Mesenchymal stem cell (in vitro differentiated cells and primary cell): Measurements from ENCODE around the gene TMEM186.
"Not testable (repeated sequence)": the region's sequence is repeated elsewhere in the genome, so short reads cannot be mapped to it uniquely, and the experiment has no call there.

Experiments used
- DNase-seq: peaks from one replicate; pipeline ENCODE4 v3.0.0-alpha.2; 2013
- H2AFZ ChIP-seq: one replicate; pipeline ENCODE4 v1.6.1; 2013; ENCODE audit warnings: low read depth, mild to moderate bottlenecking, control low read depth, inconsistent platforms, low read length, moderate library complexity
- H2AK5ac ChIP-seq: 2 replicates; pipeline ENCODE4 v1.6.1; 2013; ENCODE audit warnings: low read length, moderate library complexity, mild to moderate bottlenecking, inconsistent platforms; ENCODE audit not compliant: severe bottlenecking
- H2BK120ac ChIP-seq: one replicate; pipeline ENCODE4 v1.6.1; 2013; ENCODE audit warnings: low read depth, mild to moderate bottlenecking, inconsistent platforms, low read length, moderate library complexity
- H2BK12ac ChIP-seq, 2 experiments: one replicate each; pipeline ENCODE4 v1.6.1; 2013; ENCODE audit warnings: inconsistent platforms in 2 of 2, low read length in 2 of 2, mild to moderate bottlenecking in 2 of 2, moderate library complexity in 2 of 2, control low read depth in 1 of 2
- H2BK15ac ChIP-seq: one replicate; pipeline ENCODE4 v1.6.1; 2013; ENCODE audit warnings: mild to moderate bottlenecking, low read depth, inconsistent platforms; ENCODE audit not compliant: poor library complexity, severe bottlenecking
- H2BK5ac ChIP-seq: 2 replicates; pipeline ENCODE4 v1.6.1; 2013; ENCODE audit warnings: low read depth, mild to moderate bottlenecking, low read length, control low read depth, inconsistent platforms; ENCODE audit not compliant: poor library complexity, severe bottlenecking
- H3K14ac ChIP-seq, 2 experiments: one replicate each; pipeline ENCODE4 v1.6.1; 2013; ENCODE audit warnings: inconsistent platforms in 2 of 2, low read length in 2 of 2, control low read depth in 1 of 2, mild to moderate bottlenecking in 1 of 2, moderate library complexity in 1 of 2
- H3K18ac ChIP-seq, 2 experiments: one replicate each; pipeline ENCODE4 v1.6.1; 2013; ENCODE audit warnings: inconsistent platforms in 2 of 2, low read length in 2 of 2, control low read depth in 1 of 2, low read depth in 1 of 2, mild to moderate bottlenecking in 1 of 2
- H3K23ac ChIP-seq, 2 experiments: one replicate each; pipeline ENCODE4 v1.6.1; 2013; ENCODE audit warnings: inconsistent platforms in 2 of 2, low read length in 2 of 2, mild to moderate bottlenecking in 2 of 2, moderate library complexity in 2 of 2, control low read depth in 1 of 2
- H3K27ac ChIP-seq: 2 replicates; pipeline ENCODE4 v1.5.1; 2013; ENCODE audit warnings: mild to moderate bottlenecking, moderate library complexity, low read length, control low read depth, inconsistent platforms; ENCODE audit not compliant: poor library complexity, severe bottlenecking
- H3K27me3 ChIP-seq, 2 experiments: 2 replicates each; pipeline versions ENCODE4 v1.6.1 to v1.7.0; 2013; ENCODE audit warnings: low read length in 2 of 2, mild to moderate bottlenecking in 2 of 2, moderate library complexity in 2 of 2, control low read depth in 1 of 2, inconsistent platforms in 1 of 2; ENCODE audit not compliant: control insufficient read depth in 1 of 2, insufficient read depth in 1 of 2
- H3K36me3 ChIP-seq, 2 experiments: 2 replicates each; pipeline versions ENCODE4 v1.6.1 to v1.7.0; 2013; ENCODE audit warnings: low read length in 2 of 2, control low read depth in 1 of 2, inconsistent platforms in 1 of 2, low read depth in 1 of 2, mild to moderate bottlenecking in 1 of 2; ENCODE audit not compliant: insufficient read depth in 2 of 2, control insufficient read depth in 1 of 2
- H3K4ac ChIP-seq, 2 experiments: one replicate each; pipeline ENCODE4 v1.6.1; 2013; ENCODE audit warnings: inconsistent platforms in 2 of 2, low read length in 2 of 2, mild to moderate bottlenecking in 2 of 2, moderate library complexity in 2 of 2, control low read depth in 1 of 2, low read depth in 1 of 2
- H3K4me1 ChIP-seq: 2 replicates; pipeline ENCODE4 v1.6.1; 2013; ENCODE audit warnings: low read depth, low read length, control low read depth; ENCODE audit not compliant: control insufficient read depth, insufficient read depth
- H3K4me2 ChIP-seq: 2 replicates; pipeline ENCODE4 v1.6.1; 2013; ENCODE audit warnings: low read length, mild to moderate bottlenecking, inconsistent platforms; ENCODE audit not compliant: poor library complexity, severe bottlenecking
- H3K4me3 ChIP-seq, 2 experiments: 2 replicates each; pipeline versions ENCODE4 v1.5.1 to v1.7.0; 2013; ENCODE audit warnings: low read length in 2 of 2, mild to moderate bottlenecking in 2 of 2, control low read depth in 1 of 2, low read depth in 1 of 2; ENCODE audit not compliant: insufficient read depth in 1 of 2
- H3K79me1 ChIP-seq: replicated peaks from 2 replicates; pipeline ENCODE4 v1.6.1; 2013; ENCODE audit warnings: mild to moderate bottlenecking, control low read depth, low read length, inconsistent platforms; ENCODE audit not compliant: poor library complexity, severe bottlenecking
- H3K9ac ChIP-seq: 2 replicates; pipeline ENCODE4 v1.7.0; 2013; ENCODE audit warnings: mild to moderate bottlenecking, low read length, moderate library complexity
- H3K9me3 ChIP-seq: 2 replicates; pipeline ENCODE4 v1.7.0; 2013; ENCODE audit warnings: mild to moderate bottlenecking, low read length; ENCODE audit not compliant: control insufficient read depth
- H4K8ac ChIP-seq: one replicate; pipeline ENCODE4 v1.6.1; 2013; ENCODE audit warnings: inconsistent platforms, mild to moderate bottlenecking, low read length, moderate library complexity
- H4K91ac ChIP-seq: one replicate; pipeline ENCODE4 v1.6.1; 2013; ENCODE audit warnings: mild to moderate bottlenecking, low read length, inconsistent platforms
- WGBS: methylation state at CpG from one replicate; pipeline ENCODE4 v1.1.7; 2013; ENCODE audit warnings: mixed read lengths; 5-methylcytosine and 5-hydroxymethylcytosine counted together

The TMEM186 gene

GRCh38 chr16:8843296-8843695, 45.9 kb upstream of the TMEM186 start:
- not testable (repeated sequence) for H2AFZ ChIP-seq, H3K4me1 ChIP-seq, DNase-seq, H3K79me1 ChIP-seq, H4K91ac ChIP-seq, H3K4ac ChIP-seq, H2BK120ac ChIP-seq, H3K9ac ChIP-seq, H2BK5ac ChIP-seq, H3K27ac ChIP-seq, H3K18ac ChIP-seq, H3K14ac ChIP-seq, H3K9me3 ChIP-seq, H2BK15ac ChIP-seq, H4K8ac ChIP-seq, H3K23ac ChIP-seq, H2BK12ac ChIP-seq, H3K27me3 ChIP-seq, H2AK5ac ChIP-seq, H3K4me2 ChIP-seq
- 93% methylated on average over 10 of the region's 12 CpGs for WGBS
- Histone ChIP-seq H3K4me3 (peak overlapping the region in 1 of 2 experiments; percentile 63), H3K36me3 (peaks cover 25% of the 10 kb centered on the region in 2 experiments)

GRCh38 chr16:8842016-8842415, 44.6 kb upstream of the TMEM186 start:
- H2AFZ ChIP-seq, H3K18ac ChIP-seq, H3K9me3 ChIP-seq, H3K23ac ChIP-seq, H3K4me2 ChIP-seq, H3K27ac ChIP-seq, H3K79me1 ChIP-seq, H3K14ac ChIP-seq, H4K8ac ChIP-seq, H2BK5ac ChIP-seq, H2BK15ac ChIP-seq, H3K27me3 ChIP-seq, H2BK120ac ChIP-seq, H4K91ac ChIP-seq, H2BK12ac ChIP-seq, H3K4ac ChIP-seq, DNase-seq, H2AK5ac ChIP-seq, H3K4me1 ChIP-seq: not testable (repeated sequence)
- peak overlapping the region in 1 of 2 experiments; percentile 55 for H3K4me3 ChIP-seq
- peak overlapping the region; percentile 41 for H3K9ac ChIP-seq
- peaks cover 12 to 16% of the 10 kb centered on the region in 2 experiments for H3K36me3 ChIP-seq
- WGBS, result 89% methylated on average over 4 of the region's 4 CpGs

- H4K91ac ChIP-seq, H3K18ac ChIP-seq, H3K36me3 ChIP-seq, H3K9me3 ChIP-seq, H3K4me2 ChIP-seq, H4K8ac ChIP-seq, H3K27me3 ChIP-seq, H3K4ac ChIP-seq, H2BK5ac ChIP-seq, H3K4me1 ChIP-seq, H3K27ac ChIP-seq, H3K14ac ChIP-seq, H2BK120ac ChIP-seq, DNase-seq, H2AFZ ChIP-seq, H3K23ac ChIP-seq, H2AK5ac ChIP-seq, H2BK15ac ChIP-seq, H3K4me3 ChIP-seq, H2BK12ac ChIP-seq, H3K79me1 ChIP-seq, H3K9ac ChIP-seq: not testable (repeated sequence)
- WGBS, result 95% methylated on average over 15 of the region's 15 CpGs
These were observed 40.2 kb upstream of the TMEM186 start for GRCh38 chr16:8837594-8837993.

GRCh38 chr16:8836797-8837196, 39.4 kb upstream of the TMEM186 start:
- not testable (repeated sequence) for DNase-seq, H3K9ac ChIP-seq, H3K18ac ChIP-seq, H2AK5ac ChIP-seq, H3K27ac ChIP-seq, H3K9me3 ChIP-seq, H3K27me3 ChIP-seq, H3K23ac ChIP-seq, H3K14ac ChIP-seq, H4K91ac ChIP-seq, H4K8ac ChIP-seq, H2BK5ac ChIP-seq, H3K4me1 ChIP-seq, H3K4me3 ChIP-seq, H2BK12ac ChIP-seq, H3K4ac ChIP-seq, H2AFZ ChIP-seq, H3K4me2 ChIP-seq, H2BK120ac ChIP-seq, H2BK15ac ChIP-seq
- peaks cover 12% of the 10 kb centered on the region for H3K79me1 ChIP-seq
- peaks cover 12 to 14% of the 10 kb centered on the region in 2 experiments for H3K36me3 ChIP-seq
- 72% methylated on average over 7 of the region's 7 CpGs for WGBS
